Ishikawa (cell line): Measurements from ENCODE around the gene SEPHS1.

ENCODE experiments used
- CEBPB ChIP-seq: IDR thresholded peaks from 2 replicates; pipeline ENCODE4 v1.6.1; 2012
- CREB1 ChIP-seq: IDR thresholded peaks from 2 replicates; pipeline ENCODE4 v1.6.1; 2012; ENCODE audit warnings: low read depth
- EGR1 ChIP-seq: IDR thresholded peaks from 2 replicates; pipeline ENCODE4 v1.6.1; 2012
- EP300 ChIP-seq: IDR thresholded peaks from 2 replicates; pipeline ENCODE4 v1.6.1; 2012; ENCODE audit warnings: borderline replicate concordance
- FOXM1 ChIP-seq: IDR thresholded peaks from 2 replicates; pipeline ENCODE4 v1.6.1; 2012; ENCODE audit warnings: low read depth, borderline replicate concordance
- MAX ChIP-seq: IDR thresholded peaks from 2 replicates; pipeline ENCODE4 v1.6.1; 2012
- NFIC ChIP-seq: IDR thresholded peaks from 2 replicates; pipeline ENCODE4 v1.6.1; 2012
- RAD21 ChIP-seq: IDR thresholded peaks from 2 replicates; pipeline ENCODE4 v1.6.1; 2012; ENCODE audit warnings: low read depth
- REST ChIP-seq: IDR thresholded peaks from 2 replicates; pipeline ENCODE4 v1.6.1; 2012; ENCODE audit warnings: low read depth, mild to moderate bottlenecking
- TAF1 ChIP-seq: IDR thresholded peaks from 2 replicates; pipeline ENCODE4 v1.6.1; 2012; ENCODE audit warnings: low read depth, mild to moderate bottlenecking
- TCF12 ChIP-seq: IDR thresholded peaks from 2 replicates; pipeline ENCODE4 v1.6.1; 2012; ENCODE audit warnings: low read depth
- TEAD4 ChIP-seq: IDR thresholded peaks from 2 replicates; pipeline ENCODE4 v1.6.1; 2012
- USF1 ChIP-seq: IDR thresholded peaks from 2 replicates; pipeline ENCODE4 v1.6.1; 2012
- YY1 ChIP-seq: IDR thresholded peaks from 2 replicates; pipeline ENCODE4 v1.6.1; 2012; ENCODE audit warnings: low read depth
- ZBTB7A ChIP-seq: IDR thresholded peaks from 2 replicates; pipeline ENCODE4 v1.6.1; 2012; ENCODE audit warnings: low read depth

Gene SEPHS1

GRCh38 chr10:13271552-13272163 is 76.4 kb downstream of the SEPHS1 start:
- no peak for TF ChIP-seq EP300
- no peak for TF ChIP-seq CEBPB
- no peak for TF ChIP-seq REST
- TF ChIP-seq RAD21 = peak; percentile 40; the same call in 1 of the 2 replicates
- TF ChIP-seq TAF1 = no peak
- no peak for TF ChIP-seq NFIC
- no peak for TF ChIP-seq YY1

- TF ChIP-seq FOXM1 = no peak
- TF ChIP-seq MAX = no peak
These were observed 77.1 kb downstream of the SEPHS1 start for GRCh38 chr10:13270877-13271551.

GRCh38 chr10:13268841-13269240 is 79.3 kb downstream of the SEPHS1 start:
- no peak for TF ChIP-seq YY1
- TF ChIP-seq REST = no peak

- TF ChIP-seq TEAD4 = no peak
- TF ChIP-seq TAF1 = no peak
- TF ChIP-seq YY1 = no peak
- no peak for TF ChIP-seq EGR1
- no peak for TF ChIP-seq FOXM1
- TF ChIP-seq TCF12 = no peak
- TF ChIP-seq ZBTB7A = no peak
- no peak for TF ChIP-seq USF1
- TF ChIP-seq EP300 = no peak
- no peak for TF ChIP-seq MAX
- no peak for TF ChIP-seq RAD21
- TF ChIP-seq NFIC = no peak
- no peak for TF ChIP-seq REST
- no peak for TF ChIP-seq CREB1
- no peak for TF ChIP-seq CEBPB
These were observed 79.8 kb downstream of the SEPHS1 start for GRCh38 chr10:13268310-13268709.
